Parathyroid adenoma (tissue), 2 donors: Measurements from ENCODE around the gene BCL7B.
"Not testable (repeated sequence)": the region's sequence is repeated elsewhere in the genome, so short reads cannot be mapped to it uniquely, and the experiment has no call there.

Source experiments
- H2AFZ ChIP-seq: fragments of 300-600 bp; sonication (generic); one replicate; pipeline ENCODE4 v1.7.0; 2017; ENCODE audit warnings: antibody characterized with exemption, mild to moderate bottlenecking
- H3K27ac ChIP-seq: fragments of 300-600 bp; sonication (generic); one replicate; pipeline ENCODE4 v1.7.0; 2017
- H3K27me3 ChIP-seq: fragments of 300-600 bp; sonication (generic); one replicate; pipeline ENCODE4 v1.7.0; 2017; ENCODE audit warnings: low read length; ENCODE audit not compliant: control insufficient read depth, insufficient read depth
- H3K36me3 ChIP-seq: fragments of 300-600 bp; sonication (generic); one replicate; pipeline ENCODE4 v1.7.0; 2017; ENCODE audit warnings: low read length; ENCODE audit not compliant: control insufficient read depth, insufficient read depth
- H3K4me1 ChIP-seq: fragments of 300-600 bp; sonication (generic); one replicate; pipeline ENCODE4 v1.7.0; 2017; ENCODE audit warnings: control low read depth
- H3K4me2 ChIP-seq: fragments of 300-600 bp; sonication (generic); one replicate; pipeline ENCODE4 v1.7.0; 2017; ENCODE audit warnings: low read length
- H3K4me3 ChIP-seq: fragments of 300-600 bp; sonication (generic); one replicate; pipeline ENCODE4 v1.7.0; 2017; ENCODE audit warnings: low read depth, low read length
- H3K79me2 ChIP-seq: fragments of 300-600 bp; sonication (generic); one replicate; pipeline ENCODE4 v1.7.0; 2017; ENCODE audit warnings: control low read depth
- H3K9ac ChIP-seq: fragments of 300-600 bp; sonication (generic); one replicate; pipeline ENCODE4 v1.7.0; 2017; ENCODE audit warnings: mild to moderate bottlenecking
- H3K9me3 ChIP-seq: fragments of 300-600 bp; sonication (generic); one replicate; pipeline ENCODE4 v1.7.0; 2017; ENCODE audit warnings: low read length; ENCODE audit not compliant: control insufficient read depth
- TF ChIP-seq, protein P1 (sequence below): fragments of 300-600 bp; sonication (generic); IDR thresholded peaks from one replicate; pipeline ENCODE4 v1.7.0; 2017; ENCODE audit warnings: antibody characterized with exemption, mild to moderate bottlenecking
- donor health status: primary hyperparathyroidism.

BCL7B gene

DNA sequence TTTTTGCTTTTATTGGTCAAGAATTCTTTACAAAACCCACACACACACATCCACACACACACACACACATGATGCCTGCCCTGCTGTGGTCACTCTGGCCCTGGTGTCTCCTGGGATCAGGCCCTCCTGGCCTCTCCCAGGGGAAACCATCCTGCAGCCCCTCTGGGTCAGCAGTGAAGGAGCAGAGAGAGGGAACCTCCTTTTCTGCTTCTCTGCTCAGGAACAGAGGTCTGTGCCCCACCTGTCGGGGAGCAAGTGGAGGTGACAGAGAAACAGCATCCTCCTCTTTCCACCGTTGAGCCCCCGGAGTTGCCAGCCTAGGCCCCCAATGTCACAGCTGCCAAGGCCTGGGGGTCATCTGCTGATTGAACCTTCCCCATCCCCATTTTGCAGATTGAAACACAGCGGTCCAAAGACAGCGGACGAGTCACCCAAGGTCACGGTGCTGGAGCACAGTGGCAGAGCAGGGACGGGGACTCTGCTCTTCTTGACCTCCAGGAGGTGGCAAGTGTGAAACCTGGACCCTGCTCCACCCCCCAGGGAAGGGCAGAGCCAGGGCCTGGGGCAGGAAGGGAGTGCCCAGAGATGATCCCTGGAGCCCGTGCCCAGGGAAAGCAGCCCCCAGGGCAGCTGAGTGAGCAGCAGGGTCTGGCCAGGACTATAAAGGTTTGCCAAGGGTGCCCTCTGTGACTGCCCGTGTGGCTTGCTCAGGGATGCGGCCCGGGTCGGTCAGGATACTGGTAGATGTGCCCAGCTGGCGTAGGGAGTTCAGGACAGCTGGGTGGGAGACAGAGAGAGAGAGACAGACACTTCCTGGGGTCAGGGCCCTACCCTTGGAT, 35.9 kb upstream of the BCL7B start:
- Histone ChIP-seq H3K79me2 (no peaks in the 10 kb centered on the region), H3K27me3 (no peaks in the 10 kb centered on the region), H3K4me1 (no peaks in the 10 kb centered on the region), H3K27ac (no peak overlapping the region), H2AFZ (no peak overlapping the region), H3K4me2 (no peak overlapping the region), H3K36me3 (no peaks in the 10 kb centered on the region), H3K4me3 (no peak overlapping the region), H3K9me3 (no peaks in the 10 kb centered on the region), H3K9ac (no peak overlapping the region)
- TF ChIP-seq, protein P1, sequence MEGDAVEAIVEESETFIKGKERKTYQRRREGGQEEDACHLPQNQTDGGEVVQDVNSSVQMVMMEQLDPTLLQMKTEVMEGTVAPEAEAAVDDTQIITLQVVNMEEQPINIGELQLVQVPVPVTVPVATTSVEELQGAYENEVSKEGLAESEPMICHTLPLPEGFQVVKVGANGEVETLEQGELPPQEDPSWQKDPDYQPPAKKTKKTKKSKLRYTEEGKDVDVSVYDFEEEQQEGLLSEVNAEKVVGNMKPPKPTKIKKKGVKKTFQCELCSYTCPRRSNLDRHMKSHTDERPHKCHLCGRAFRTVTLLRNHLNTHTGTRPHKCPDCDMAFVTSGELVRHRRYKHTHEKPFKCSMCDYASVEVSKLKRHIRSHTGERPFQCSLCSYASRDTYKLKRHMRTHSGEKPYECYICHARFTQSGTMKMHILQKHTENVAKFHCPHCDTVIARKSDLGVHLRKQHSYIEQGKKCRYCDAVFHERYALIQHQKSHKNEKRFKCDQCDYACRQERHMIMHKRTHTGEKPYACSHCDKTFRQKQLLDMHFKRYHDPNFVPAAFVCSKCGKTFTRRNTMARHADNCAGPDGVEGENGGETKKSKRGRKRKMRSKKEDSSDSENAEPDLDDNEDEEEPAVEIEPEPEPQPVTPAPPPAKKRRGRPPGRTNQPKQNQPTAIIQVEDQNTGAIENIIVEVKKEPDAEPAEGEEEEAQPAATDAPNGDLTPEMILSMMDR: no peak

DNA sequence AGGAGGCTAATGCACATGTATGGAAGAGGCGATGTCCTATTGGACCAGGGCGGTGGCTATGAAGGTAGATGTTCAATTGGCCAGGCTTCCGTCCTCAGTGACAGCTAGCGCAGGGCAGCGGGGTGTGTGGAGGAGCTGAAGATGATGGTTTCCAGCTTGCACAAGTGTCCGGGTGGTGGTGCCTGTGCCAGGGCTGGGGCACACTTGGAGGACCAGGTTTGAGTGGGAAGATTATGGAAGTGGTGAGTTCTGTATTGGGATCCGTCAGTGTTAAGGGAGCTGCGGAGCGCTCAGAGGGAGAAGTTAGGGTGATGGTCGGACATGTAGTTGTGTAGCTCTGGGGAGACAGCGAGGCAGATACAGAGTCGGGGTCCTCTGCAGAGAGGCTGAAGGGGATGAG, 29.4 kb upstream of the BCL7B start:
- TF ChIP-seq, protein P1: no peak

DNA sequence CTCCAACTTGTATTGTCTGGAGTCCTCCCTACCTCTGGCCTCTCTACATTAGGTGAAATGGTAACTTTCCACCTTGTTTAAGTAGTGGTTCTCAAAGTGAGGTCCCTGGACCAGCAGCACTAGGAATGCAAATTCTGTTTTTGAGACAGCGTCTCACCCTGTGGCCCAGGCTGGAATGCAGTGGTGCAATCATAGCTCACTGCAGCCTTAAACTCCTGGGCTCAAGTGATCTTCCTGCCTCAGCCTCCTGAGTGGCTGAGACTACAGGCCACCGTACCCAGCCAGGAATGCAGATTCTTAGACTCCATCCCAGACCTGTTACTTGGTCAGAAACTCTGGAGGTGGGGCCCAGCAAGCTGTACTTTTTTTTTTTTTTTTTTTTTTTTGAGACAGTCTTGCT, 27.7 kb upstream of the BCL7B start:
- no peak overlapping the region for H3K27ac ChIP-seq

More for the DNA sequence above, 29.4 kb upstream of the BCL7B start:
- H3K36me3 ChIP-seq: no peaks in the 10 kb centered on the region
- no peak overlapping the region for H2AFZ ChIP-seq
- H3K4me1 ChIP-seq: no peaks in the 10 kb centered on the region
- H3K27ac ChIP-seq: no peak overlapping the region
- H3K27me3 ChIP-seq: no peaks in the 10 kb centered on the region
- H3K9ac ChIP-seq: no peak overlapping the region
- H3K4me3 ChIP-seq: no peak overlapping the region
- H3K79me2 ChIP-seq: no peaks in the 10 kb centered on the region
- no peak overlapping the region for H3K4me2 ChIP-seq
- H3K9me3 ChIP-seq: no peaks in the 10 kb centered on the region

DNA sequence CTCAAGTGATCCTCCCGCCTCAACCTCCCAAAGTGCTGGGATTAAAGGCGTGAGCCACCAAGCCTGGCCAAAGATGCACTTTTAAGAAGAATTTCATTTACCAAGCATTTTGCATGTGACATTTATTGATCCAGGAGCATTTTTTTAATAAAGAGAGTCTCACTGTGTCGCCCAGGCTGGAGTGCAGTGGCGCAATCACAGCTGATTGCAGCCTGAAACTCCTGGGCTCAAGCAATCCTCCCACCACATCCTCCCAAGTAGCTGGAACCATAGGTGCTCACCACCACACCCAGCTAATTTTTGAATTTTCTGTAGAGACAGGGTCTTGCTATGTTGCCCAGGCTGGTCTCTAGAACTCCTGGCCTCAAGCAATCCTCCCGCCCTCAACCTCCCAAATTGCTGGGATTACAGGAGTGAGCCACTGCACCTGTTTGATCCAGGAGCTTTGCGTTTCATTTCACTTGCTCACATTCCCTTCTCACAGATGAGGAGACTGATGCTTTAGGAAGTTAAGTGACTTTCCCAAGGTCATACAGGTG, 25.2 kb upstream of the BCL7B start:
- no peaks in the 10 kb centered on the region for H3K27me3 ChIP-seq
- TF ChIP-seq, protein P1: no peak
- no peaks in the 10 kb centered on the region for H3K36me3 ChIP-seq
- H3K9ac ChIP-seq: no peak overlapping the region
- no peak overlapping the region for H3K4me2 ChIP-seq
- no peaks in the 10 kb centered on the region for H3K4me1 ChIP-seq
- H3K9me3 ChIP-seq: no peaks in the 10 kb centered on the region
- H3K79me2 ChIP-seq: peaks cover 4% of the 10 kb centered on the region
- H2AFZ ChIP-seq: no peak overlapping the region
- H3K27ac ChIP-seq: no peak overlapping the region
- no peak overlapping the region for H3K4me3 ChIP-seq

More for the DNA sequence above, 27.7 kb upstream of the BCL7B start:
- TF ChIP-seq, protein P1: no peak
- no peaks in the 10 kb centered on the region for H3K36me3 ChIP-seq
- no peaks in the 10 kb centered on the region for H3K79me2 ChIP-seq
- no peak overlapping the region for H3K4me2 ChIP-seq
- H3K4me3 ChIP-seq: no peak overlapping the region
- no peak overlapping the region for H2AFZ ChIP-seq
- H3K9ac ChIP-seq: no peak overlapping the region
- H3K9me3 ChIP-seq: no peaks in the 10 kb centered on the region
- H3K27me3 ChIP-seq: no peaks in the 10 kb centered on the region
- no peaks in the 10 kb centered on the region for H3K4me1 ChIP-seq

DNA sequence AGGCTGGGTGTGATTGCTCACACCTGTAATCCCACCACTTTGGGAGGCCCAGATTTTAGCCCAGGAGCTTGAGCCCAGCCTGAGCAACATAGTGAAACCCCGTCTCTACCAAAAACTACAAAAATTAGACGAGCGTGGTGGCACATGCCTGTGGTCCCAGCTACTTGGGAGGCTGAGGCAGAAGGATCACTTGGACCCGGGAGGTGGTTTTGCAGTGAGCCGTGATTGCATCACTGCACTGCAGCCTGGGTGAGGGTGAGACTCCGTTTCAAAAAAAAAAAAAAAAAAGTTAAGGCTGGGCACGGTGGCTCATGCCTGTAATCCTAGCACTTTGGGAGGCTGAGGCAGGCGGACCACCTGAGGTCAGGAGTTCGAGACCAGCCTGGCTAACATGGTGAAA, 23.5 kb upstream of the BCL7B start:
- H3K4me3 ChIP-seq, H3K9me3 ChIP-seq, H3K79me2 ChIP-seq, H2AFZ ChIP-seq, H3K27me3 ChIP-seq, H3K9ac ChIP-seq, H3K36me3 ChIP-seq, H3K27ac ChIP-seq, H3K4me2 ChIP-seq, H3K4me1 ChIP-seq: not testable (repeated sequence)
